Ishikawa (cell line): Measurements from ENCODE around the gene GDPD4.

Experiments used
- CEBPB ChIP-seq: IDR thresholded peaks from 2 replicates; pipeline ENCODE4 v1.6.1; 2012
- CREB1 ChIP-seq: IDR thresholded peaks from 2 replicates; pipeline ENCODE4 v1.6.1; 2012; ENCODE audit warnings: low read depth
- EGR1 ChIP-seq: IDR thresholded peaks from 2 replicates; pipeline ENCODE4 v1.6.1; 2012
- EP300 ChIP-seq: IDR thresholded peaks from 2 replicates; pipeline ENCODE4 v1.6.1; 2012; ENCODE audit warnings: borderline replicate concordance
- FOXM1 ChIP-seq: IDR thresholded peaks from 2 replicates; pipeline ENCODE4 v1.6.1; 2012; ENCODE audit warnings: low read depth, borderline replicate concordance
- NFIC ChIP-seq: IDR thresholded peaks from 2 replicates; pipeline ENCODE4 v1.6.1; 2012
- RAD21 ChIP-seq: IDR thresholded peaks from 2 replicates; pipeline ENCODE4 v1.6.1; 2012; ENCODE audit warnings: low read depth
- TAF1 ChIP-seq: IDR thresholded peaks from 2 replicates; pipeline ENCODE4 v1.6.1; 2012; ENCODE audit warnings: low read depth, mild to moderate bottlenecking
- TCF12 ChIP-seq: IDR thresholded peaks from 2 replicates; pipeline ENCODE4 v1.6.1; 2012; ENCODE audit warnings: low read depth
- TEAD4 ChIP-seq: IDR thresholded peaks from 2 replicates; pipeline ENCODE4 v1.6.1; 2012
- USF1 ChIP-seq: IDR thresholded peaks from 2 replicates; pipeline ENCODE4 v1.6.1; 2012
- YY1 ChIP-seq: IDR thresholded peaks from 2 replicates; pipeline ENCODE4 v1.6.1; 2012; ENCODE audit warnings: low read depth
- ZBTB7A ChIP-seq: IDR thresholded peaks from 2 replicates; pipeline ENCODE4 v1.6.1; 2012; ENCODE audit warnings: low read depth
- TF ChIP-seq, protein P1 (sequence below): IDR thresholded peaks from 2 replicates; pipeline ENCODE4 v1.6.1; 2012
- TF ChIP-seq, protein P2 (sequence below): IDR thresholded peaks from 2 replicates; pipeline ENCODE4 v1.6.1; 2012; ENCODE audit warnings: low read depth, mild to moderate bottlenecking

Gene GDPD4

GRCh38 chr11:77320351-77320750, 18.9 kb upstream of the GDPD4 start:
- TF ChIP-seq YY1 (no peak), EP300 (no peak), USF1 (no peak), TEAD4 (no peak), NFIC (no peak), TAF1 (no peak), RAD21 (no peak), EGR1 (no peak), FOXM1 (no peak), CEBPB (no peak)
- TF ChIP-seq, protein P1, sequence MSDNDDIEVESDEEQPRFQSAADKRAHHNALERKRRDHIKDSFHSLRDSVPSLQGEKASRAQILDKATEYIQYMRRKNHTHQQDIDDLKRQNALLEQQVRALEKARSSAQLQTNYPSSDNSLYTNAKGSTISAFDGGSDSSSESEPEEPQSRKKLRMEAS, result no peak
- TF ChIP-seq, protein P2, sequence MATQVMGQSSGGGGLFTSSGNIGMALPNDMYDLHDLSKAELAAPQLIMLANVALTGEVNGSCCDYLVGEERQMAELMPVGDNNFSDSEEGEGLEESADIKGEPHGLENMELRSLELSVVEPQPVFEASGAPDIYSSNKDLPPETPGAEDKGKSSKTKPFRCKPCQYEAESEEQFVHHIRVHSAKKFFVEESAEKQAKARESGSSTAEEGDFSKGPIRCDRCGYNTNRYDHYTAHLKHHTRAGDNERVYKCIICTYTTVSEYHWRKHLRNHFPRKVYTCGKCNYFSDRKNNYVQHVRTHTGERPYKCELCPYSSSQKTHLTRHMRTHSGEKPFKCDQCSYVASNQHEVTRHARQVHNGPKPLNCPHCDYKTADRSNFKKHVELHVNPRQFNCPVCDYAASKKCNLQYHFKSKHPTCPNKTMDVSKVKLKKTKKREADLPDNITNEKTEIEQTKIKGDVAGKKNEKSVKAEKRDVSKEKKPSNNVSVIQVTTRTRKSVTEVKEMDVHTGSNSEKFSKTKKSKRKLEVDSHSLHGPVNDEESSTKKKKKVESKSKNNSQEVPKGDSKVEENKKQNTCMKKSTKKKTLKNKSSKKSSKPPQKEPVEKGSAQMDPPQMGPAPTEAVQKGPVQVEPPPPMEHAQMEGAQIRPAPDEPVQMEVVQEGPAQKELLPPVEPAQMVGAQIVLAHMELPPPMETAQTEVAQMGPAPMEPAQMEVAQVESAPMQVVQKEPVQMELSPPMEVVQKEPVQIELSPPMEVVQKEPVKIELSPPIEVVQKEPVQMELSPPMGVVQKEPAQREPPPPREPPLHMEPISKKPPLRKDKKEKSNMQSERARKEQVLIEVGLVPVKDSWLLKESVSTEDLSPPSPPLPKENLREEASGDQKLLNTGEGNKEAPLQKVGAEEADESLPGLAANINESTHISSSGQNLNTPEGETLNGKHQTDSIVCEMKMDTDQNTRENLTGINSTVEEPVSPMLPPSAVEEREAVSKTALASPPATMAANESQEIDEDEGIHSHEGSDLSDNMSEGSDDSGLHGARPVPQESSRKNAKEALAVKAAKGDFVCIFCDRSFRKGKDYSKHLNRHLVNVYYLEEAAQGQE, result no peak

GRCh38 chr11:77318600-77318999, 17.1 kb upstream of the GDPD4 start:
- TF ChIP-seq YY1 (no peak), TCF12 (no peak), RAD21 (no peak), NFIC (no peak)

GRCh38 chr11:77316733-77317342, 15.4 kb upstream of the GDPD4 start:
- TF ChIP-seq EP300, result no peak
- TF ChIP-seq NFIC, result no peak
- no peak for TF ChIP-seq EGR1
- no peak for TF ChIP-seq FOXM1
- TF ChIP-seq, protein P1, result no peak
- TF ChIP-seq CREB1, result no peak
- no peak for TF ChIP-seq ZBTB7A
- TF ChIP-seq TAF1, result no peak
- no peak for TF ChIP-seq USF1
- no peak for TF ChIP-seq TCF12
- TF ChIP-seq TEAD4, result no peak
- TF ChIP-seq, protein P2, result no peak

- TF ChIP-seq USF1, result no peak
- TF ChIP-seq FOXM1, result no peak
- no peak for TF ChIP-seq TAF1
- TF ChIP-seq, protein P1, result no peak
- TF ChIP-seq ZBTB7A, result no peak
- no peak for TF ChIP-seq YY1
Observed at GRCh38 chr11:77312107-77312506, 10.6 kb upstream of the GDPD4 start.

DNA sequence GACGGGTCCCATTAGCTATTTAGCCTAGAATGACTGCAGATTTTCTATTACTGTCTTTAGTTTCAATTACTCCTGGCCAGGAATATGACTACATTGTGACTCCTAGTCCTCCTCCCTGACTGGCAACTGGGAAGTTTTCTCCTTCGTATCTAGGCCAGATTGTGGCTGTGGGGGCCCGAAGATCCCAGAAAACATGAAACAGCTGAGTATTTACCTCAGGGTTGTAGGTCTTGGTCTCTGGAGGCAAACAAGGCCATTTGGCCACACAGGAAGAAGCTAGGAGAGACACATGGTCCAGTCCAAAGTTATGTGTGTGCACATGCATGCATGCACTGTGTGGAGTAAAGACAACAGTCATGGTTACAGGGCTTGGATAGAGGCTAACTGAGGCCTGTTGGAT, 10.2 kb upstream of the GDPD4 start:
- TF ChIP-seq TAF1, result no peak

DNA sequence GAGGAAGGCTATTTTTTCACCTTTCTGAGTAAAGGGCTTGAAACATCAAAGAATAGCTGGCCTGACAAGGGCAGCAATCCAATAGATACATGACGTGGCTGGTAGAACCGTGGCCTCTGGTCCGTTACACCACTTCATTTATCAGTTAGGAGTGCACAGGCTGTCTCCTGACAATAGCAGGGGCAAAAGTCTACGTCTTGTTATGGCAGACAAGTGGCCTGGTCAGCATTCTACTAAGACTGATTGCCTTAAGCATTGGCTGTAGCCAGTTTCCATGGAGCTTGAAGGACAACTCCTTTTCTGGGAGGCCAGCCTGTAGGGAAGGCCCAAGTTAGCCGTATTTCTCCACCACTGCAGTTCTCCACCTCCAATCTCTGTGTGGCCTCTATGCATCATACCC, 9.2 kb upstream of the GDPD4 start:
- TF ChIP-seq, protein P2, result no peak
